Amniotic stem cell (primary cell): ENCODE data around the gene SLC25A18.
A peak's percentile ranks its signal among the peaks of the same experiment; 100 is the strongest.
"Not testable (repeated sequence)": the region's sequence is repeated elsewhere in the genome, so short reads cannot be mapped to it uniquely, and the experiment has no call there.

ENCODE experiments used
- DNase-seq: peaks from one replicate; lab custom pipeline; 2025; lab: John Stamatoyannopoulos, UW

The SLC25A18 gene

DNA sequence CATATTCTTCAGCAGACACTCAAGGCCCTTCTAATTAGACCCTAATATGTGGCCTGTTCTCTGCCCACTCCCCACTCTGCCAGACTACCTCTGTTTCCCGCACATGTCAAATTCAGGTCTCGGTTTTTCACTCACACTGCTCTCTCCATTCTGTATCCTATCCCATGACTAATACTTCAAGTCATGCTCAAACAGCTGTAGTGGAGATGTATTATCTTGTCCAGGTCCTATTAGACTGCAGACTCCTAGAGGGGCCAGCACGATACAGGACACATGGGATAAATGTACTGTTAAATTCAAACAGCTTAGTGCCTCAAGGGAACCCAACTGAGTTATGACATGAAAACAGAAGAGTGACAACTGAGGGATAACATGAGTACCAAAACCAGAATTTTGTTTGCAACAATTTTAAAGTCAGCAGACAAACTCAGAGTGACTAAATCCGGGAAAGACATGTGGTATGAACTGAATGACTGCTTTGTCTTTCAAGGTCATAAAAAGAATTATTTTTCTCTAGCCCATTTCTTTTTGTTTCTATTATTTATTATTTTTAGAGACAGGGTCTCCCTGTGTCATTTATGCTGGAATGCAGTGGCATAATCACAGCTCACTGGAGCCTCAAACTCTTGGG is 44.7 kb downstream of the SLC25A18 start:
- DNase-seq = no peak

DNA sequence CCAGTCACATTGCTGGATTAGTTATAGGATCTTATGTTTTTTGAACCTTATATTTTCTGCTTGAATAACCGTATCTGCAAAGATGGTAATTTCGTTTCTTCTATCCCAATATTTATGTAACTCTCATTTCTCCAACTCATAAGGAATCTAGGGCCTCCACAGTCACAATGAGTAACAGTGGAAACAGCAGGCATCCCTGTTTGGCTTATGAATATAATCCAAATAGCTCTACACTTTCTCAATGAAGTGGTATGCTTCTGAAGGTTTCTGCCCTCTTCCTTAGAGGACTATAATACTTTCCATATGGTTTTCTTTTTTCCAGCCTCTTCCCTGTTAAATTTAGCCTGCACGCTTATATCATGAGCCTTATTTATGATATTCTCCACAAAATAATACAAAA is 48.8 kb downstream of the SLC25A18 start:
- no peak for DNase-seq

DNA sequence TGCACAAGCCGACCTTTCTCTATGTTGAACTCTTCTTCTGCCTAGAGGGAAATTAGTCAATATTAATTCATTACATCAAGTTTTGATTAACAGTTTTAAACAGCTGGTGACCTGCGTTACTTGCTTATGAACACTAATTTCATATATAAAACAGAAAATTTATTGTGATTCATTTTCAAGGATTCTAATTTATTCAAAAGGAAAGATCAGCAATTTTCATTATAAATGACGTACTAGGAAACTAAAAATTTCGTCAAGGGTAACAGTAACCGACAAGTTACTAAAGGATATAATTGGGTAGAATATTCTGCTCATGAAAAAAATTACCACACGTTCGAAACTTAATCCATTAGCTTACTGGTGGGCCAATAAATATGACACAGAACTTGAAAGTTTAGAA is 50.0 kb downstream of the SLC25A18 start:
- DNase-seq = no peak

DNA sequence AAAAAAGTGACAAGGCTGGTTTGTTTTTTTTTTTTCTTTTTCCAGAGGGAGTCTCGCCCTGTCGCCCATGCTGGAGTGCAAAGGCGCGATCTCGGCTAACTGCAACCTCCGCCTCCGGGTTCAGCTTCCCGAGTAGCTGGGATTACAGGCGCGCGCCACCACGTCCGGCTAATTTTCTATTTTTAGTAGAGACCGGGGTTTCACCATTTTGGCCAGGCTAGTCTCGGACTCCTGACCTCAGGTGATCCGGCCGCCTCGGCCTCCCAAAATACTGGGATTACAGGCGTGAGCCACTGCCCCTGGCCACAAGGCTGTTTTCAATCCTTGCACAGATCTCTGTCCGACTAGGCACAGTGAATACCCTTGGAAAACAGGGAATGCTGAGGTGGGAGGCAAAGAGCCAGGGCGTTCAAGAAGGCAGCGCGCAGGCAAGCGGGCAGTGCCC is 64.7 kb downstream of the SLC25A18 start:
- no peak for DNase-seq

DNA sequence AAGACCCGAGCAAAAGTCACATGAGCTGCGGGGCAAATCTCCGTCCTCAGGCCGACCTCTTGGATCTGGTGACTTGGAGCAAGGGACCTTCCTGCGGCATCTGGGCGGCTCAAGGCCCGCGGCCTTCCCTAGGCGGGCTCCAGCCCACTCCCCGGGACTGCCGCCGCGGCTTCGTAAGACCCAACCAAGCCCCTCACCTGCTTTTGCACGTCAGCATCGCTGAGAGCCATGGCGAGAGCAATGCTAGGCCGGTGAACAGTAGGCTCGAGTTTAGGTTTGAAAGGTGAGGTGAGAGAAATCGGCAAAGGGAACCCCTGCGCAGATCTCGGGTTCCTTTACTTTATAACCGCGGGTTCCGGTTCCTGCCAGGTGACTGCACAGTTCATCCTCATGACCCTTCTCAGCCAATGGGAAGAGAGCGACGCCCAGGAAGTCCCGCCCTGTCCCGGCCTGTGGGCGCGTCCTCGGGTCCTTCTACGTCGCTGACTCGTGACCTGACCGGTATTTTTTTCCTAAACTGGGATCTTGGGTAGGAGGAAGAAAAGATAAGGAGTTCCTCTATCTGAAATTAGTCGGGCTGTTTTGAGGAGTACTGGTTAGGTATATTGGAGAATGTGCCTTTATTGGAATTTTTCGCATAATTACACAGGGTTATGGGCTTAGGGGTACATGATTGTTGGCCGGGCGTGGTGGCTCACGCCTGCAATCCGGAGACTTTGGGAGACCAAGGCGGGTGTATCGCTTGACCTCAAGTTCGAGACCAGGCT is 65.3 kb downstream of the SLC25A18 start, which contains the start of gene ATP6V1E1:
TSS of gene ATP6V1E1 (minus strand) at position 344 of the 767 bp plus-strand sequence. CDS start at position 230, 114 bp downstream.
- peak; percentile 97 for DNase-seq

DNA sequence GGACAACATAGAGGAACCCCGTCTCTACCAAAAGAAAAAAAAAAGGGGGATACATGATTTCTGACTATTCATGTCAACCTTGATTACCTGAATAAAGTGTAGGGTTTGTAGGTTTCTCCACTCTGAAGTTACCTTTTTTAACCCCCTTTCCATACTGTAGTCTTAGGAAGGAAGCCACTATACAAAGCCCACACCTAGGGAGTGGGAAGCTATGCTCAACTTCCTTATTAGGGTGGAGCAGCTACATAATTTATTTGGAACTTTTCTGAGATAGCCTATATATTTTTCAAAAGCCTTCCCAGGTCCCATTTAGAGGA is 65.8 kb downstream of the SLC25A18 start:
- no peak for DNase-seq

DNA sequence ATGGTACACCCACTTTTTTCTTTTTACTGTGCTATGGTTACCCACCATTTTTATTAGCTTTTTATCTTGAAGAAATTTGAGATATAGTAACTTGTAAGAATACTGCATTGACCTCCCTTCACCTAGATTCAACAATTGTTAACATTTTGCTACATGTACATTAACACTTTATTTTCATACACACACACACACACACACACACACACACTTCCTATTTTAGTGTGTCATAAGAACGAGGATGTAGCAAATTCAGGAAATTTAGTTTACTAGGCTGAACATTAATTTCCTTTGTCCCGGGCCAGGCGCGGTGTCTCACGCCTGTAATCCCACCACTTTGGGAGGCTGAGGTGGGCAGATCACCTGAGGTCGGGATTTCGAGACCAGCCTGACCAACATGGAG is 66.3 kb downstream of the SLC25A18 start:
- no peak for DNase-seq

DNA sequence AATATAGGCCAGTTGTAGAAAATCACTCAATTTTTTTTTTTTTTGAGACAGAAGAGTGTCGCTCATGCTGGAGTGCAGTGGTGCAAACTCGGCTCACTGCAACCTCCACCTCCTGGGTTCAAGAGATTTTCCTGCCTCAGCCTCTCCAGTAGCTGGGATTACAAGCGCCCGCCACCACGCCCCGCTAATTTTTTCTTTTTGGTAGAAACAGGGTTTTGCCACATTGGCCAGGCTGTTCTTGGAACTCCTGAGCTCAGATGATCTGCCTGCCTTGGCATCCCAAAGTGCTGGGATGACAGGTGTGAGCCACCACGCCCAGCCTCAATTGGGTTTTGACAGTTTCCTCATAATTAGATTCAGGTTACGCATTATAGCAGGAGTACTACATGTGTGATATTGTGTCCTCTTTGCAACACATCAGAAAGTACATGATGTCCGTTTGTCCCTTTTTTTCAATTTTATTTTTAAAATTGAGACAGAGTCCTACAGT is 67.8 kb downstream of the SLC25A18 start:
- no peak for DNase-seq

DNA sequence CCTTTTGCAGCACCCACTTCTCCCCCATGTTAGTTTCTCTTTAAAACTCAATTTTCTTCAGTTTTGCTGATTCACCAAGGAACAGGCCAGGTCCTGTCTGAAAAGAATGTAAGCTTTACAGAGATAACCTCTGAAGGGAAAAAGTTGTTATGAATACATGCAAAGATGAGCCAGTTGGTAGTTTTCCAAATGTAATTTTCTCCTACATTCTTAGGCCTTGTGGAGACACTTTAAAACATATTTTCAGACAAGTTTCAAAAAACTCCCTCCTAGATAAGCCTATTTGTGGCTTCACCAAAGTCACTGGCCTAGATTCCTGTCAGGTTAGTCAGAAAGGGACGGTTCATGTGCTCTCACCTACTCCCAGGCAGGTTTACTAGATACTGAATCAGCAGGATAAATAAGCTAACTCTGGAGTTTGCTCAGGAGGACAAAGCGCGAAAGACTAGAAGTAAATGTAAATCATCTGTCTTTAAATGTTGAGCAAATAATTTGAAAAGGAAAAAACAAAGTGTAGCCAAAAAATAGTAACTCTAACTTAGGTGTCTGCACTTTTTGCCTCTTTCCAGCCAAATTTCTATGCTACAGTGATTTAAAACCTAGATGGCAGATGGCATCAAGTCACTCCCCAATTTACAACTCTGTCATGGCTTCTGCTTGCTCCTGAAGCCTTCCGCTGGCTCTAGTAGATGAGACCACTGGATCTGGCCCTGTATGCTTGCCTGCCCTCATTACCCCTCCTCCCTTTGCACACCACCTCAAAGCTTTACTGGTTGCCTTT is 70.1 kb downstream of the SLC25A18 start:
- no peak for DNase-seq

DNA sequence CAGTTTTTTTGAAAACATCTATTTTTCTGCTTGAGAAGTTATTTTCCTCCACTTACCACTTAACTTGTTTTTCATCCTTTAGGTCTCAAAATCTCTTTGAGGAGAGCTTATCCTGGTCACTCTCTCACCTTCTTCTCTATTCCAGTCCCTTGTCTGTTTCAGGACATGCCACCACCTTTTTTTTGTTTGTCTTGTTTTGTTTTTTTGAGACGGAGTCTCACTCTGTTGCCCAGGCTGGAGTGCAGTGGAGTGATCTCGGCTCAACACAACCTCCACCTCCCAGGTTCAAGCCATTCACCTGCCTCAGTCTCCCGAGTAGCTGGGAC is 70.7 kb downstream of the SLC25A18 start:
- no peak for DNase-seq

DNA sequence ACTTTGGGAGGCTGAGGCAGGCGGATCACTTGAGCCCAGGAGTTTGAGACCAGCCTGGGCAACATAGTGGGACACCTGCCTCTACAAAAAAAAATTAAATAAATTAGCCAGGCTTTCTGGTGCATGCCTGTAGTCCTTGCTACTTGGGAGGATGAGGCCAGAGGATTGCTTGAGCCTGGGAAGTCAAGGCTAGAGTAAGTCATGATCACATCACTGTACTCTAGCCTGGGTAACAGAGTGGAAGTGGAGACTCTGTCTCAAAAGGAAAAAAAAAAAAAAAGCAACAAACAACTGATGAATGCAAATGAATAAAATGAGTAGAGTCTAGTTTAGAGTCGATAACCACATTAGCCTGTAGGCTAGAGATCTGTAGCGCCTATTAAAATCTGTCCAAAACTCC is 71.4 kb downstream of the SLC25A18 start:
- DNase-seq = no peak

DNA sequence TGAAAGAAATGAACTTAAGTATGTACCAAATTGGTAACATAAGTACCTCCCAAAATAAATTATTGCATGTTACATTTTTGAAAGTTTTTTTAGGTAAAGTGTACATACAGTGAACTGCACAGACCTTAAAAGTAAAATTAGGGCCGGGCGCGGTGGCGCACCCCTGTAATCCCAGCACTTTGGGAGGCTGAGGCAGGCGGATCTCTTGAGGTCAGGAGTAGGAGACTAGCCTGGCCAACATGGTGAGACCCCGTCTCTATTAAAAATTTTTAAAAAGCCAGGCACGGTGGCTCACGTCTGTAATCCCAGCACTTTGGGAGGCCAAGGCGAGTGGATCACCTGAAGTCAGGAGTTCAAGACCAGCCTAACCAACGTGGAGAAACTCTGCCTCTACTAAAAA is 73.6 kb downstream of the SLC25A18 start:
- not testable (repeated sequence) for DNase-seq

DNA sequence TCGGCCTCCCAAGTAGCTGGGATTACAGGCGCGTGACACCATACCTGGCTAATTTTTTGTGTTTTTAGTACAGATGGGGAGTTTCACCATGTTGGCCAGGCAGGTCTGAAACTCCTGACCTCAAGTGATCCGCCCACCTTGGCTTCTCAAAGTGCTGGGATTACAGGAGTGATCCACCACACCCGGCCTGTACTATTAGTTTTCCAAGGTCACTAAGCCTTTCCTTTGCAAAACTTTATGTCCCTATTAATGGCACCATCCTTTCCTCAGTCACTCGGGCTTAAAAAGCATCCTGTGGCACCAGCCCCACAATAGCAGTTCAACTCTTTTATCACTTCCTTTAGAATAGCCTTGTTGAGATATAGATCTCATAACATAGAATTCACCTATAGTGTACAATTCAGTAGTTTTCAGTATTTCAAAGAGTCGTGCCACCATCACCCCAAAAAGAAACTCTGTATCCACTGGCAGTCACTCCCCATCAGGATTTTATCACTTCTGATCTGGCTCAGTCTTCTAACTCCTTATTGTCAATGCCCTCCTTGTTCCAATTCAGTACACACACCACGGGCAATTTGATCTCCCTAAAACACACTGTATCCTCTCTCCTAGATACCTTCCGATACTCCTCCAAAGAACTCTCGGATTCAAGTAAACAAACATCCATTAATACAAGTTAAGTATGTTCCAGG is 74.3 kb downstream of the SLC25A18 start:
- no peak for DNase-seq

DNA sequence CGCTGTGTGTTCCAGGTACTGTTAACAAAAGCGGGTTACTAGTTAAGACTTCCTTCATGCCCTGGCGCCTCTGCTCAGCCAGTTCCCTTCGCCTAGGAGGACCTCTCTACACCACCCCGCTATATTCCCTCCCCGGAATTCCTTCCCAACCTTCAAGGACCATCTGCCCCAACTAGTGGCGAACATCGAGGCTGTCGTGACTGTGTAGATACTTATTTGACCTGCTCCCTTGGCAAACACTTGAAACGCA is 74.8 kb downstream of the SLC25A18 start:
- no peak for DNase-seq

DNA sequence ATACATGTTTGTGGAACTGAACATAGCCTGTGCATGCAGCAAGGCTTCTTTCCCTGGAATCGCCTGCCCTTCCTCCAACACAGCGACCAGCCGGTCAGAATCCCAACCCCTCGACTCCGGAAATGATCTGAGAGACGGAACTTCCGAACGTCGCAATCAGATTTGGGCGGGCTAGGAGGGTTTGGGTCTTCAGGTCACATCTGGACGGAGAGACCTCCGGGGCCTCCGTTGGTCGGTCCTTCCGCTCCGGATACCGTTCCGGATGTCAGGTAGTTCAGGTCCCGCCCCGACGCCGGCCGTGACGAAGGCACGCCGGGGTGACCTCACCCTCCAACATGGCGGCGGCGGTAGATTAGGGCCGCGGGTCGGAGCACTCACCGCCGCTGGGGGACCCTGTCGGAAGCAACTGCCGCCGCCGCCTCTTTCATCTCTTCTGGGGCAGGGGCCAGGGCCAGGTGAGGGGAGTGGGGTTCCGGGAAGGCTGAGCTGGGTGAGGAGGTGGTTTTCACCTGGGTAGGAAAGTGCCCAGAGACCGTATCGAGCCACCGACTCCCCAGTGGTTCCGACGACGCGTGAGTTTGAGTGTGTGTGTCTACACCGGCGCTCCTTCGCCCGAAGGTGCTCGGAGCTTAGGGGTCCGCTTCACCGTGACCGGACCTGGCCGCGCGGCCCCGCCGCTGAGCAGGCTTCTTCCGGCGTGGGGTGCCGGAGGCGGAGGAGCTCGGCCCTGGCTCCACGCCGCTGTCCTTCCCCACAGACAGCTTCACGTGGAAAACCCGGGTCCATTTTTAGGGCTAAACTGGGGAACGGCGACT is 75.3 kb downstream of the SLC25A18 start, which contains the start of gene BCL2L13:
TSS of gene BCL2L13 (plus strand) at position 326 of the 815 bp plus-strand sequence. CDS start 16,955 bp downstream, outside the sequence.
- DNase-seq = peak; percentile 67

DNA sequence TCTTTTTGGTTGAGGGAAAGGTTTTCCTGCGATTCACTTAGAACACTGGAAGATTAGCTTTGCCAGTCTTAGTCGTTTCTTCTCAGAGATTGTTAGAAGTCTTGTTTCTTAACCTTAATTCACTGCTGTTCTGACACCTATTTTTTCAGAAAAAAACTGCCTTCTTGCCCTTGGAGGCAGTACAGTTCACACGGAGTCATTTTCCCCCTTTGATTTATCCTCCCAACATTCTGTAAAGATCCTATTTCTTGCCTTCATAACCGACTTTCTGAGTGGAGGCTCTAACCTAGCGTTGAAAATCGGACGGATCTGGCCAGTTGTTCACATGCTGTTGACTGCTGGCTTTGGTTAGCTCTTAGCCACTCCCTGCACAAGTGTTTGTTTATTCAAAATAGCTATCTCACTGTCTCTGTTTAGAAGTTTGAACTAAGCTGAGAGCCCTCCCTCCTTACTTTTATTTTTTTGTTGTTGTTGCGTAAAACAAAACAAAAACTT is 76.0 kb downstream of the SLC25A18 start:
- no peak for DNase-seq
